ENCODE measurements around the gene PGA4.
A peak's percentile ranks its signal among the peaks of the same experiment; 100 is the strongest.
"Not testable (repeated sequence)": the region's sequence is repeated elsewhere in the genome, so short reads cannot be mapped to it uniquely, and the experiment has no call there.

Gene PGA4

DNA sequence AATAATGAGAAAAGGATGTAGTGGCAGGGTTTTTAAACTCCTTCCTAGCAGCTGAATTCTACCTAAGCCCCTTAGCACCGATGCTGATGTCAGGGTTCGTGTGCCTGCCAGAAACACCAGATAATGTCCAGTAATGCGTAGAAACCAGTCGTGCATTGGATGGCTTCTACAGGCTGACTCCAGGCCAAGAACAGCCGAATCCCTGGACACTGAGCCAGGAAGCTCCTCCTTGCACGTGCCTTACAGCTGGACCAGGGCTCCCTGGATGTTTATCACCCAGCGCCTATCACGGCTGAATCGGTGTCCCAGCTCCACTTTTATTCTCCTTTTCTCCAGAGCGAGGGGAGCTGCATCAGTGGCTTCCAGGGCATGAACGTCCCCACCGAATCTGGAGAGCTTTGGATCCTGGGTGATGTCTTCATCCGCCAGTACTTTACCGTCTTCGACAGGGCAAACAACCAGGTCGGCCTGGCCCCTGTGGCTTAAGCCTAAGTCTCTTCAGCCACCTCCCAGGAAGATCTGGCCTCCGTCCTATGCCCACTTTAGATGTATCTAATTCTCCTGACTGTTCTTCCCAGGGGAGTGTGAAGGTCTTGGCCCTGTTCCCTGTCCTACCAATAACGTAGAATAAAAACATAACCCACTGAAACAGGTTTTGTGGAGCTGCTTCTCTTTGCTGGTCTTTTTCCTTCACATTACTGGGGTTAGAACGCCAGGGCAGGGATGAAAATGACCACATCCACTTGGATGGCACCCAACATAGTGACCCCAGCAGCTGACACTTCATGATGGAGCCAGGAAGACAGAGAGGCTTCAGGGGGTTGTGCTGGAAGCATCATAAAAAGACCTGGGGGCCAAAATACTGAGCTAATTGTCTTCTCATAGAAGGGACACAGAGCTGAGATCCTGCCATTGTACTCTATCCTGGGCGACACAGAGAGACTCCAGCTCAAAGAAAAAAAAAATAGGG, 28.9 kb downstream of the PGA4 start:
- DNase-seq (ENCODE audit: low read depth): not testable (repeated sequence)

DNA sequence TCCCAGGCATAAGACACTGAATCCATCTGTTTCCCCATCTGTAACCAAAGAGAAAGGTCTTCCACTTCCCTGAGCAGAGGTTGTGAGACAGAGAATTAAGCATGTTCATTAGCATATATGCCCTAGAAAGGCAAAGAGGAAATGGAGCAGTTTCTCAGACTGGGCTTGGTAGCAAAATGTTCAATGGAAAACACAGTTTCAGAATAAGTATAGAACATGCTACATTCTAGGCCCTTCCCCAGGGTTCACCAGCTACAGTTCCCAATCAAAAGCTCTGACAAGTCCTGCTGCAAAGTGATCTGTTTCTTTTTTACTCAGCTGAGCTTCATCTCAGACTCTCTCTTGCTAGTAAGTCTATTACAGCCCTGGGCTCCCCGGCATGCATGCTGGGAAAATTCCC, 30.2 kb downstream of the PGA4 start:
- DNase-seq (ENCODE audit: low read depth): not testable (repeated sequence)

DNA sequence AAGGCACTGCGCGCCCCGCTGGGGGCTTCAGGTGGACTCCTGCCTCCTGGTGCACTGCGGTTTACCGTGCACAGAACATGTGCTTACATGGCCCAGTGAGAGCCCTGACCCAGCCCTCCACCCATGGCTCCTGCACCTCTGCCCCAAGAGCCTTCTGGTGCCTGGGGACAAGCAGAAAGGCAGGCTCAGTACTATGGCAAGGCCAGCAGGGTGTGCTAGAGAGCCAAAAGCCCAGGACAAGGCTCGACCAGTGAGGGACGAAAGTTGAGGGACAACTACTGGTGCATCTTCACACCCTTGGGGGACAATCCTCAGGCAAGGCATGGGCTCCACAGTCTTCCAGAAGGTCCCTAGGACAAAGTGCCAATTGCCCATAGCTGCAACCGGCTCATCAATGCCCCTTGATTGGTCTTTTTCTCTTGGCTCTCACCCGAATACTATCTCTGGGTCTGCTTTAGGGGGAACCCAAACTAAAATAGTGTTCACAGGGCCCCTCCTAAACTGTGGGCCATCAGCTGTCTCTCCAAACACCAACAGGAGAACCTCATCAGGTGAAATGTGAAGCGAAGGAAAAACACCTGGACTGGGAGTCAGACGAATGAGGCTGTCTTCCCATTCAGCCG, 32.4 kb downstream of the PGA4 start:
- DNase-seq (ENCODE audit: low read depth): peak; percentile 50

DNA sequence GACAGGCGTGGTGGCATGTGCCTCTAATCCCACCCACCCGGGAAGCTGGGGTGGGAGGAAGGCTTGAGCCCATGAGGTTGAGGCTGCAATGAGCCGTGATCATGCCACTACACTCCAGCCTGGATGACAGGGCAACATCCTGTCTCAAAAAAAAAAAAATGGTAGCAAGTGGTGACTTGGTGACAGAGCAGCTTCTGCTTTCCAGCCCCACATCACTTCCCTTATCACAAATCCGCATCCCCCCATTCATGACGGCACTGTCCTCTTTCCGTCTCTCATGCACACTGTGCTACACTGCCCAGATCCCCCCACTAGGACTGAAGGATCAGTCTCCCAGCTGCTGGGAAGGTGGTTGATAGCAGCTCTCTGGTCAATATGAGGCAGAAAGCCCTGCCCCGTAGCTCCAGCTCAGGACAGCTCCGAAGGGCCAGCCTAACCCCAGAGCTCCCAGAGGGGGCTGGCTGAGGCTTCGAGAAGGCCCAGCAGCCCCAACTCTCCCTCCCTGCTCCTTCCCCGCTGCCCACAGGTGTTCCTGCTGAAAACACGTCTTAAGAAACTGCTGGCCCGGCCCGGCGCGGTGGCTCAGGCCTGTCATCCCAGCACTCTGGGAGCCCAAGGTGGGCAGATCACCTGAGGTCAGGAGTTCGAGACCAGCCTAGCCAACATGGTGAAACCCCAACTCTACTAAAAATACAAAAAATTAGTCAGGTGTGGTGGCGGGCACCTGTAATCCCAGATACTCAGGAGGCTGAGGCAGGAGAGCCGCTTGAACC, 34.7 kb downstream of the PGA4 start:
- no peak for DNase-seq (ENCODE audit: low read depth)

DNA sequence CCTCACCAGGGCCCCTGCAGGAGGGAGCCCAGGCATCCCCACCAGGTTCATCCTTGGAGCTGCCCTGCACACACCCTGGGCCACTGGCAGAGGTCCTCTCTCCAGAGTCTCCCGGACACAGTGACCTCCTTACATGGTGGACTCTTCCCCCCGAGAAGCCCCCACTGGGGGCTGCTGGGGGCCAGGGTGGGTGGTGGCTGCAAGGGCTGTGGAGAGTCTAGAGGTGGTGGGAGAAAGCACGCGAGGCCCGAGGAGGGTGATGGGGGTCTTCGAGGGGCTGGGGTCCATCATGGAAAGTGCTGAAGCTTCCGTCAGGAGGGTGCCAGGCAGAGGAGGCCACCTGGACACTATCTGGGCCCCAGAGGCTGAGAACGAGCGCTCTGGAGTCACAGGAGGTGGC, 36.4 kb downstream of the PGA4 start:
- DNase-seq (ENCODE audit: low read depth): no peak

DNA sequence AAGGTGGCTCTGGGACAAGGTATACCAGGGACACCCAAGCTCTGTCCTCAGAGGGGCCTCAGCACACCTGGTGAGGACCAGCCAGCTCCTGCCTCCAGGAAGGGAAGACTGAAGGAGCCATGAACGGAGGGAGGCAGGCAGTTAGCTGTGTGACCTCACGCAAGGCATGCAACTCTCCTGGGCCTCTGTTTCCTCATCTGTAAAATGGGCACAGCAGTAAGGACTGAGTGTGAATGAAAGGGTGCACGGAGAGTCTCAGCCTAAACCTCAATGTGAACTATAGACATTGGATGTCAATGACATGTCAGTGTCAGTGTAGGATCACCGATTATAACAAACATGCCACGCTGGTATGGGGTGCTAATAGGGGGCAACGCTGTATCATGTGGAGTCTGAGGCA, 37.2 kb downstream of the PGA4 start:
- DNase-seq (ENCODE audit: low read depth): no peak

DNA sequence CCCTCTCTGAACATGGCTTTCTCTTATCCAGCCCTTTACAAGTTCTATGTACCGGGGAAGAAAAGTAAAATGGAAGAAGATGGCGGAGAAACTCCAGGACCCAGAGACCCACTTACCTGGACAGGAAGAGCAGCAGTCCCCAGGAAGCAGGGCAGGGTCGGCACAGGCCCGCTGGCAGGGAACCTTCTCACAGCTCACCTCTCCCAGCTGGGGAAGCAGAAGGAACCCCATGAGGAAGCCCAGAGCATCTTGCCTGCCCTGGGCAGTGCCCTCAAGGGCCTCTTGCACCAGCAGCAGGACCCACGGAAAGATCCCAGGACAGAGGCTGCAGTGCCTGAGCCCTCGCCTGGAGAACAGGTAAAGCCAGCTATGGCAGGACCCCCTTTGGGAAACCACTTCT, 42.2 kb downstream of the PGA4 start:
- no peak for DNase-seq (ENCODE audit: low read depth)

DNA sequence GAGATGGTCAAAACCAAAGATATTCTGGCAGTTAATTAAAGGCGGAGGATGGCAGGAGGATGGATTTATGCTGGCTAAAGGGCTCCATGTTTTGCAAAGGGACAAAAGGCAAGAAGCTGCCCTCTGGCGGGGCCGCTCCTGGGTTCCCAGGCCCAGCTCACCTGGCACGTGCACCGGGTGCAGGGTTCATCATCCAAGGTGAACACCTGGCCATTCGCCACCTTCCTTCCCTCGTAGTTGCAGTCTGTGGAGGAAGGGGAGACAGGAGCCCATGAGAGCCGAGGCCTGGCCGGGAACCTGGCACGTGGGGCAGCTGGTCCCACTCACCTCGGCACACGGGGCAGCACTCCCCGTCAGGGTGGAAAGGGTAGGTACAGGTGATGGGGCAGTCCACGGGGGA, 42.6 kb downstream of the PGA4 start:
- DNase-seq (ENCODE audit: low read depth): no peak

DNA sequence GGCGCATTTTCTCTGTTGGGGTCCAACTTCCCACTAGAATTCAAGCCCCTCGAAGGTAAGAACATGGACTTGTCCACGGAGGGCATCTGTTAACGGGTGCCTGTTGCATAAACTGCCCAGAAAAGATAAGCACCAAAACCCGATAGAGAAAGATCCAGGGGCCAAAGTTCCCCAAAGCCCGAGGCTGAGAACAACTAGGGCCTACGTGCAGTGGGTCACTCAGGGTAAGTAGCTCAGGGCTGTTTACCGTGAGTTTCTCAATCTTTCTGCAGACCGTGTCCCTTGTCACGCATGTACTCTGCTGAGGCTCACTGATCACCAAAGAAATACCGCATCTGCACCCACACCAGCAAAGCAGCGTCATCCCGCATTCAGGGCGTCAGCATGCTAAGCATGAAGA, 43.2 kb downstream of the PGA4 start:
- DNase-seq (ENCODE audit: low read depth): no peak

DNA sequence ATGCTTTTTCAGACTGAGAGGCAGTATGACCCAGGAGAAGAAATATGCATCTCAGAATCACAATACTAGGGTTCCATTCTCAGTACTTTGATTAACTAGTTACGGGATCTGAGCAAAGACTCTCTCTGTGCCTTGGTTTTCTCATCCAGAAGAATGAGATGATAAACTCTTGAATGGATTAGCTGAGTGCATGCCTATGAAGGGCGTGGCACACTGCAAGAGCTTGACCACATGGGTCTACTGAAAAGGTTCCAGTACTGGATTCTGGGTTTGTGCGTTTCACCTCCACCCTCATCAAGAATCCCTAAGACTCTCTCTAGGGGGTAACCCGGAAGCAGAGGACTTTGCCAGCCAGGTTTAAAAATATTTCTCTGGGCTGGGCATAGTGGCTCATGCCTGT, 44.5 kb downstream of the PGA4 start:
- no peak for DNase-seq (ENCODE audit: low read depth)

DNA sequence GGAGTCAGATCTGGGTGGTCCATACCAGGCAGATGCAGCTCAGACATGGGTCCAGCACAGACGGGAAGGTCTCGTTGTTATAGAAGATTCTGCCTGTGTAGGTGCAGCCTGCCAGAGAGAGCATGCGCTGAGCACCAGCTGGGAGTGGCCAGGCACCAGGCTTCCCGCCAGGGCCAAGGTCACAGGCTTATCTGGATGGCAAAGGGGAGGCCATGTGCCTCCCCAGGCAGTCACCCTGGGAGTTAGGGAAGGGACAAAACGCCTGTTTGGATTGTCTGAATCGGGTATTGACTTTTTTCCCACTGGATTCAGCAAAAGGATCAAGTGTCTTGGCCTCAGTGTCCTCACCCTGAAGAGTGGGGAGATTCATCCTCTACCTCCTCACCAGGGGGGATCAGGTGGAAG, 45.3 kb downstream of the PGA4 start:
- no peak for DNase-seq (ENCODE audit: low read depth)

DNA sequence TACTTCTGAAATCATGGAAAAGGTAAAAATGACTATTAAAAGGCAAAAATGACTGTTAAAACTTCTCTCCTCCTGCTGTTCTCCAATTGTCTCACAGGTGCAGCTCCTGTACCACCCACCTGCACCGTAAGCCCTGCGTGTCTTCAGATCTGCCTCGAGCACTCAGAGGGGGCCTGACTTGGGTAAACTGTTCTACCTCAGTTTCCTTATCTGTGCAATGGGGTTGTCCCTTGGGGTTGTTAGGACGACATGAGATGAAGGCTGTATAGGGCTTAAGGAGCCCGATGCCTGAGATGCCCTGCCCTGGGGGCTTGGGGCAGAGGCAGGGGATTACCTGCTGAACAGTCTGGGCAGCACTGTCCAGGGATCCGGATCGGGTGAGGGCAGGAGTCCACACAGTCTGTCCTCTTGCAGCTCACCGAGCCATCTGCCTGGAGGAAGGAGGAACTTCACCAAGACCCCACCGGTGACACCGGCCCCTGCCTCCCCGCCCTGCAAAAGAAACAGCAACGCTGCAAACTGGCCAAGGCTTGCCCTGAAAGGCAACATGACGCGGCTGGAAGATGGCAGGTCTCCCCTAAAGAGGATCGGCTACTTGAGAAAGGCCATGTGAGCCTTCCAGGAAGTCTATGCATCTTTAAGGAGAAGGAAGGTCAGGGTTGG, 46.6 kb downstream of the PGA4 start:
- DNase-seq (ENCODE audit: low read depth): no peak

DNA sequence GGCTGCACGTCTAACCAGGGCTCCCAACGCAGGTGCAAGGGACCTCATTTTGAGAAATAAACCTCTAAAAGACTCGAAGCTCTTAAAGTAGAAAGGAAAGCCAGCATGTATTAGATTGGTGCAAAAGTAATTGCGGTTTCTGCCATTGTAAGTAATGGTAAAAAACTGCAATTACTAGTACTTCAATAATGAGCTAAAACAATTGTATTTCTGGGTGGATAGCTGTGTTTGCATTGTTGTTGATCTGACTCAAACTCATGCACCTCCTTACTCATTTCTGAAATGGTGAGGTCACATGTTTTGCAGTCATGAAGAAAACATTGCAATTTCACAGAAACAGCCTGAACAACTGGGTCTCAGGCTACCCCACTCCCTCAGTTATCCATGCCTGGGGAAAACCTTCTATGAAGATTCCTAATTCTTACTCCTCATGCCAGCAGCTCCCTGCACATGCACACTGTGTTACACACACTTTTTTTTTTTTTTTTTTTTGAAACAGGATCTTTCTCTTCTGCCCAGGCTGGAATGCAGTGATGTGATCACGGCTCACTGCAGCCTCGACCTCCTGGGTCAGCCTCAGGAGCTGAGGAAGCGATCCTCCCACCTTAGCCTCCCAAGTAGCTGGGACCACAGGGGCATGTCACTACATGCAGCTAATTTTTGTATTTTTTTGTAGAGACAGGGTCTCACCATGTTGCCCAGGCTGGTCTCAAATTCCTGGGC, 48.4 kb downstream of the PGA4 start:
- DNase-seq (ENCODE audit: low read depth): no peak

DNA sequence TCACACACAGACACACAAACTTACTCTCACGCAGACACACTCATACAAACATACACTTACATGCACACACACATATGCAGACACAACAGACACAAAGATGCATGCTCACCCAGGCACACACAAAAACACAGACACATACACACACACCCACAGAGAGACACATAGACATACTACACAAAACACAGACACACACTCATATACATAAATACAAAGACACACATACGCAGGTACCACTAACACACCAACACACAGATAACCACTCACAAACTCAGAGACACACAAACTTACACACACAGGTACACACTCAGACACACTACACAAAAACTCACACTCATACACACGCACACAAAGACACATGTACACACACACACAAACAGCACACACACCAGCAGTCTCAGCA, 50.6 kb downstream of the PGA4 start:
- no peak for DNase-seq (ENCODE audit: low read depth)

DNA sequence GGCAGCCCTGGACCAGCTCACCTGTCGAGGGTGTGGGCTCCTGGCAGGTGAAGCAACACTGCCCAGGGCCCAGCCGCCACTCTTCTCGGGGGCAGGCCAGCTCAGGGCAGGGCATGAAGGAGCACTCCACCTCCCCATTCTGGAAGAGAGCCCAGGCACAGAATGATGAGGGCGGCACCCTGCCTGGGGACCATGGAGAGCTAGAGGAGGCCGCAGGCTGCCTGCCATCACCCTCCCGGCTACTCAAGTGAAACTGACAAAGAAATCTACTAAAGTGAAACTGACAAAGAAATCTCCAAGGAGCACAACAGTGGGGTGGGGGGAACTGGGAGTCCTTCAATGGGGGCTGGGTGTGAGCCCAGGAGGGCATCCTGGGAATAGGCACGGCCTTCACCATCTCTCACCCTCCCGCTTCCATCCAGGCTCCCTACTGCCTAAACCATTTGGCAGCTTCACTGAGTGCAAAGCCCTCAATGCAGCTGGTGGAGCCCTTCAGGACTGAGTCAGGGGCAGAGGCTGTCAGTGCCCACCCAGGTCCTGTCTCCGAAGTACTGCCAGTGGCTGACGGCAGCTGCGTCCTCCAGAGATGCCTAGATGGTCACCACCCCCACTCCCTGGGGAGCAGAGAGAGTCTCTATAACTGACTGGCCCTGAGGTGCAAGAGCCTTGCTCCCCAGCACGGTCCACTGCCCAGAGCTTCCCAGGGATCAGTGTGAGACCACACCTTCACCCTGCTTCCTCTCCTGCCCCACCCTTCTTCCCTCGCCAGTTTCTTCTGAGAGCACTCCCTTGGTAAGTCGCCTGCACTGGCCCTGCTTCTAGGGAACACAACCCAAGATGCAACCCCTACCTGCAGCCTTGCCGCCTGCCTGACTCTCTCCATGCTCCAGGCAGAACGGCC, 51.3 kb downstream of the PGA4 start:
- no peak for DNase-seq (ENCODE audit: low read depth)

DNA sequence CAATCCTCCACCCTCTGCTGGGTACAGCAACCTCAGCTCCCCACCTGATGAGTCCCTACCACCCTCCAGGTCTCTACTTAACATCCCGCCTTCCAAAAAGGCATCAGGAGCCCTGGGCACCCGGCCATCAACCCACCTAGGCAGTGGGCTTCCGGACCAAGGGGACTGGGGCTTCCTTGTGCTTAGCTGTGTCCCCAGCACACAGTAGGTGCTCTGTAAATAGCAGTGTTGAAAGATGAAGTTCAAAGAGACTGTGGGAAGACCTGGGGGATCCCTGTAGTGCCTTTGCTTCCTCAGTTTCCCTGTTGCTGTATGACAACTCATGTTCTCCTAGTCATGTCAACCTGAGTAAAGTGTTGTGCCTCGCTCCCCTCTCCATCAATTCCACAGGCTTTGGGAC, 51.9 kb downstream of the PGA4 start:
- DNase-seq (ENCODE audit: low read depth): no peak

DNA sequence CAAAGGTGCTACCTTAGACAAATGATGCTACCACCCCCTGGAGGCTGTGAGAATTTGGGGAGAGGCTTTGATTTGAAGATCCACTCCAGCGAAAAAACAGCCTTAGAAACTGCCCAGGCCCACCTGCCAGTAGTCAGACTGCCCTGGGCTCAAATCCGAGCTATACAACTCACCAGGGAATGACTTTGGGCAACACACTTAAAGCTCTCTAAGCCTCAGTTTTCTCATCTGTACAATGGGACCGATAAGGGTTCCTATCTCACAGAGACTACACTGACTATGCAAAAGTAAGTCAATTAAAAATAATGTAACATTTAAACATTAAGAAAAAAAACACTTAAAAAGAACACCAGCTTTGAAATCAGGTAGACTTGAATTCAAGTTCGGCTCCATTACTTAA, 53.0 kb downstream of the PGA4 start:
- no peak for DNase-seq (ENCODE audit: low read depth)

DNA sequence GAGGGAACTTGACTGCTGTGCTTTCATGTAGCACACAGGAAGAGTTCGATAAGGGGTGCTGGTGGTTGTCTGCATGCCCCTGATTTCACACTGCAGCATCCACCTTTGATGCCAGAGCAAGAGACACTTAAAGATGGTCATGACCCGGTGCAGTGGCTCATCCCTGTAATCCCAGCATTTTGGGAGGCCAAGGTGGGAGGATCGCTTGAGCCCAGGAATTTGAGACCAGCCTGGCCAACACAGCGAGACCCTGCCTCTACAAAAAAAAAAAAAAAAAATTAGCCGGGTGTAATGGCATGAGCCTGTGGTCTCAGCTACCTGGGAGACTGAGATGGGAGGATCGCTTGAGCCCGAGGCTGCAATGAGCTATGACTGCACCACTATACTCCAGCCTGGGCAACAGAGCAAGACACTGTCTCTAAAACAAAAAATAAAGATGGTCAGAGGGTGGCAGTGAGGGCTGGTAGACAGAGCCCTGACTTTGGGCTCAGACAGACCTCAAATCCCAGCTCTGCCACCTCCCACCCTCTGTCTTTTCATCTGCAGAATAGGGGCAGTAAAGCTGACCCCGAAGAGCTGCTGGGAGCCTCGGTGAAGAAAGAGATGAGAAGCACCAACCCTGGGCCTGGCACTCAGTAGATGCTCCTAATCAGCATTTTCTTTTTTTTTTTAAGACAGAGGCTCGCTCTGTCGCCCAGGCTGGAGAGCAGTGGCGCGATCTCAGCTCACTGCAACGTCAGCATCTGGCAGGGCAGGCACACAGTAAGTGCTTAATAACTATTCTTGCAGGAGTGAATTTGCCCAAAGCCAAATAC, 55.2 kb downstream of the PGA4 start:
- DNase-seq (ENCODE audit: low read depth): no peak

DNA sequence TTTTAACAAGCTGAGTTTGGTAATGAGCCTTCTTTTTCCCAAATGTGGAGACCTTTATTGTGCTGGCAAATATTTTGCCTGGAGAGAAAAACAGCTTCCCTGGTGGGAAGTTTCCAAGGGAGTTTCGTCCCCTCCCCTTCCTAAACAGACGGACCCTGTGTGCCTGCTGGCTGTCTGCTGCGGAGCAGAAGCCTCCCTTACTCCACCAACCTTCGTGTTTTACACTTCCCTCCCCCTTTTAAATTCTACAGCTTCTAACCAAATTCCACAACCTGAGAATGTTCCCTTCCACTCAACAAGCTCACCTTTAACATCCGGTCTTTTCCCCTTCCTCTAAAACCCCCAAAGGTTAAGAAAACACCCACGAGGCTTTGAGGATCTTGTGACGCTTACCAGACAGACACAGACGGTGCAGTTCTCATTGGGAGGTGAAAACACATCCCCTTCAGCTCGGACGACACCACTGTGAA, 55.9 kb downstream of the PGA4 start:
- no peak for DNase-seq (ENCODE audit: low read depth)

Data from activated T-cell treated with anti-CD3 and anti-CD28 coated beads for 1 hour (primary cell).